GM23338 (cell line): Measurements from ENCODE around the gene FAM76B. TPM values are rescaled to one million over a fixed set of nuclear protein-coding genes. Genes with fewer than 3 reads are reported as not detected.

Experiments
- ATAC-seq: fragments of 200-7000 bp; cut with Tn5 transposase; 3 replicates; pipeline ENCODE4 v1.9.1; 2020
- DNase-seq: peaks from one replicate; pipeline ENCODE4 v3.0.0-alpha.2; 2015; ENCODE audit warnings: low spot score
- H2AFZ ChIP-seq: fragments of 200-600 bp; sonication (generic); 2 replicates; pipeline ENCODE4 v1.8.0; 2016; ENCODE audit warnings: antibody characterized with exemption, mild to moderate bottlenecking, moderate library complexity
- H3F3A ChIP-seq: fragments of 200-600 bp; sonication (generic); replicated peaks from 2 replicates; pipeline ENCODE4 v1.8.0; 2017; ENCODE audit warnings: antibody characterized with exemption, mixed run types, low read depth
- H3K27ac ChIP-seq: fragments of 200-600 bp; sonication (generic); 2 replicates; pipeline ENCODE4 v1.6.1; 2016; ENCODE audit warnings: low read depth
- H3K27me3 ChIP-seq: fragments of 200-600 bp; sonication (generic); 2 replicates; pipeline ENCODE4 v1.8.0; 2016; ENCODE audit warnings: mild to moderate bottlenecking, mixed run types, moderate library complexity; ENCODE audit not compliant: insufficient read depth
- H3K36me3 ChIP-seq: fragments of 200-600 bp; sonication (generic); 2 replicates; pipeline ENCODE4 v1.8.0; 2016; ENCODE audit warnings: mild to moderate bottlenecking; ENCODE audit not compliant: insufficient read depth
- H3K4me1 ChIP-seq: fragments of 200-600 bp; sonication (generic); 2 replicates; pipeline ENCODE4 v1.8.0; 2016; ENCODE audit warnings: mild to moderate bottlenecking, moderate library complexity; ENCODE audit not compliant: insufficient read depth
- H3K4me2 ChIP-seq: fragments of 200-600 bp; sonication (generic); 2 replicates; pipeline ENCODE4 v1.7.1; 2017; ENCODE audit warnings: mixed run types
- H3K4me3 ChIP-seq: fragments of 200-600 bp; sonication (generic); 2 replicates; pipeline ENCODE4 v1.6.1; 2016; ENCODE audit warnings: mixed run types
- H3K79me2 ChIP-seq: fragments of 200-600 bp; sonication (generic); replicated peaks from 2 replicates; pipeline ENCODE4 v1.8.0; 2017; ENCODE audit warnings: mild to moderate bottlenecking; ENCODE audit not compliant: insufficient read depth
- H3K9me2 ChIP-seq: fragments of 200-600 bp; sonication (generic); 2 replicates; pipeline ENCODE4 v1.8.0; 2017; ENCODE audit not compliant: insufficient read depth
- H4K20me1 ChIP-seq: fragments of 200-600 bp; sonication (generic); replicated peaks from 2 replicates; pipeline ENCODE4 v1.8.0; 2017; ENCODE audit warnings: mild to moderate bottlenecking; ENCODE audit not compliant: insufficient read depth
- H3K27ac Mint-ChIP-seq: 2 replicates; pipeline ENCODE4 v1.8.0; 2020; ENCODE audit warnings: inconsistent platforms, mild to moderate bottlenecking, moderate library complexity, mixed read lengths
- H3K27me3 Mint-ChIP-seq: 3 replicates; pipeline ENCODE4 v1.8.0; 2022; ENCODE audit warnings: low read depth, mild to moderate bottlenecking, moderate library complexity, mixed read lengths, inconsistent platforms; ENCODE audit not compliant: insufficient read depth, poor library complexity
- H3K36me3 Mint-ChIP-seq: 3 replicates; pipeline ENCODE4 v1.8.0; 2021; ENCODE audit warnings: low read depth, mild to moderate bottlenecking, inconsistent platforms, moderate library complexity, mixed read lengths
- H3K4me1 Mint-ChIP-seq: 3 replicates; pipeline ENCODE4 v1.8.0; 2020; ENCODE audit warnings: mild to moderate bottlenecking, inconsistent platforms, mixed read lengths
- H3K4me3 Mint-ChIP-seq: 3 replicates; pipeline ENCODE4 v1.8.0; 2021; ENCODE audit warnings: moderate library complexity, mild to moderate bottlenecking, inconsistent platforms, mixed read lengths
- H3K9me3 Mint-ChIP-seq: 3 replicates; pipeline ENCODE4 v1.8.0; 2020; ENCODE audit warnings: moderate library complexity, mild to moderate bottlenecking, inconsistent platforms, mixed read lengths
- CREB1 ChIP-seq: fragments of 250-450 bp; sonication (Bioruptor Pico); IDR thresholded peaks from 2 replicates; pipeline ENCODE4 v1.5.0; 2020; ENCODE audit warnings: low read depth, mild to moderate bottlenecking, moderate library complexity
- CTCF ChIP-seq, 2 experiments: fragments of 200-600 bp in 1 of 2; sonication (generic) in 1 of 2; conservative IDR thresholded peaks; 2 replicates each; pipeline versions ENCODE4 v1.5.1 to v1.6.1; 2016 to 2017; ENCODE audit warnings: antibody characterized with exemption in 2 of 2, low read depth in 2 of 2, mild to moderate bottlenecking in 2 of 2, moderate library complexity in 1 of 2
- EZH2 ChIP-seq: fragments of 200-600 bp; sonication (generic); IDR thresholded peaks from one replicate; pipeline ENCODE4 v1.8.0; 2017; ENCODE audit warnings: antibody characterized with exemption, mild to moderate bottlenecking, low read depth; ENCODE audit not compliant: unreplicated experiment
- EZH2phosphoT487 ChIP-seq: fragments of 200-600 bp; sonication (generic); IDR thresholded peaks from one replicate; pipeline ENCODE4 v1.8.1; 2018; ENCODE audit warnings: antibody characterized with exemption; ENCODE audit not compliant: unreplicated experiment
- JUNB ChIP-seq: IDR thresholded peaks from one replicate; pipeline ENCODE4 v1.6.1; 2016; ENCODE audit warnings: antibody characterized with exemption; ENCODE audit not compliant: unreplicated experiment
- NANOG ChIP-seq: IDR thresholded peaks from 2 replicates; pipeline ENCODE4 v1.6.1; 2016; ENCODE audit warnings: antibody characterized with exemption, borderline replicate concordance
- POLR2AphosphoS5 ChIP-seq: IDR thresholded peaks from 2 replicates; pipeline ENCODE4 v1.6.1; 2016; ENCODE audit warnings: antibody characterized with exemption, low read depth
- REST ChIP-seq: IDR thresholded peaks from one replicate; pipeline ENCODE4 v1.6.1; 2018; ENCODE audit warnings: antibody characterized with exemption; ENCODE audit not compliant: unreplicated experiment
- STAT1 ChIP-seq: IDR thresholded peaks from one replicate; pipeline ENCODE4 v1.6.1; 2016; ENCODE audit warnings: antibody characterized with exemption; ENCODE audit not compliant: unreplicated experiment
- ZNF114 ChIP-seq: fragments of 250-450 bp; sonication (Bioruptor Pico); IDR thresholded peaks from 2 replicates; pipeline ENCODE4 v1.5.0; 2020; ENCODE audit warnings: mild to moderate bottlenecking, moderate library complexity
- ZNF331 ChIP-seq: fragments of 250-450 bp; sonication (Bioruptor Pico); IDR thresholded peaks from 2 replicates; pipeline ENCODE4 v1.5.0; 2020; ENCODE audit warnings: low read depth, mild to moderate bottlenecking, moderate library complexity
- ZNF462 ChIP-seq: fragments of 250-450 bp; sonication (Bioruptor Pico); IDR thresholded peaks from 2 replicates; pipeline ENCODE4 v1.5.0; 2020; ENCODE audit warnings: mild to moderate bottlenecking, moderate library complexity
- polyA plus RNA-seq: library from polyadenylated mRNA; unstranded; fragments of >200 nt; fragmentation: Nextera tagmentation; extraction: Ambion mirVana; gene quantifications from 2 replicates; pipeline ENCODE4 v1.2.1, GENCODE V29; 2016
- total RNA-seq: library from RNA; depleted of rRNA; stranded (reverse); fragments of >200 nt; shearing (Covaris generic); gene quantifications from 2 replicates; pipeline ENCODE4 v1.2.3, GENCODE V29; 2014
- TF ChIP-seq, protein P1 (sequence below): IDR thresholded peaks from 2 replicates; pipeline ENCODE4 v1.6.1; 2016; ENCODE audit warnings: antibody characterized with exemption

Gene FAM76B
- total and polyA plus RNA-seq, 2 experiments from 2014 or later = 21.1 to 37.9 TPM

- peaks cover 25% of the 10 kb centered on the region for H3K4me1 Mint-ChIP-seq
- H3K4me2 ChIP-seq = no peak overlapping the region
- H3K27me3 ChIP-seq = no peaks in the 10 kb centered on the region
- H3F3A ChIP-seq = no peaks in the 10 kb centered on the region
- H3K9me2 ChIP-seq = no peaks in the 10 kb centered on the region
- peaks cover 8% of the 10 kb centered on the region for H3K4me1 ChIP-seq
- H3K27me3 Mint-ChIP-seq = no peaks in the 10 kb centered on the region
- H3K4me3 ChIP-seq = no peak overlapping the region
- H3K79me2 ChIP-seq = peaks cover 80% of the 10 kb centered on the region
- H3K27ac ChIP-seq = no peak overlapping the region
- TF ChIP-seq STAT1 = no peak
- TF ChIP-seq CTCF (conservative IDR thresholded peaks at IDR 0.05; ENCODE audit: low read depth in 2 of 2) = no peak
- TF ChIP-seq ZNF462 = no peak
- no peak for TF ChIP-seq EZH2
- no peak for TF ChIP-seq NANOG
- no peak for TF ChIP-seq REST
- TF ChIP-seq CREB1 = no peak
- no peak for TF ChIP-seq ZNF114 (CRISPR knock-in tag)
- no peak for TF ChIP-seq JUNB
- no peak for TF ChIP-seq ZNF331 (CRISPR knock-in tag)
- no peak for TF ChIP-seq POLR2AphosphoS5
- TF ChIP-seq EZH2phosphoT487 = no peak
- TF ChIP-seq, protein P1, sequence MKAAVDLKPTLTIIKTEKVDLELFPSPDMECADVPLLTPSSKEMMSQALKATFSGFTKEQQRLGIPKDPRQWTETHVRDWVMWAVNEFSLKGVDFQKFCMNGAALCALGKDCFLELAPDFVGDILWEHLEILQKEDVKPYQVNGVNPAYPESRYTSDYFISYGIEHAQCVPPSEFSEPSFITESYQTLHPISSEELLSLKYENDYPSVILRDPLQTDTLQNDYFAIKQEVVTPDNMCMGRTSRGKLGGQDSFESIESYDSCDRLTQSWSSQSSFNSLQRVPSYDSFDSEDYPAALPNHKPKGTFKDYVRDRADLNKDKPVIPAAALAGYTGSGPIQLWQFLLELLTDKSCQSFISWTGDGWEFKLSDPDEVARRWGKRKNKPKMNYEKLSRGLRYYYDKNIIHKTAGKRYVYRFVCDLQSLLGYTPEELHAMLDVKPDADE = no peak
- H3K36me3 ChIP-seq = peaks cover 3% of the 10 kb centered on the region; the same call in 1 of the 2 replicates
- no peaks in the 10 kb centered on the region for H3K9me3 Mint-ChIP-seq
- no peak overlapping the region for H3K4me3 Mint-ChIP-seq
- no peak for DNase-seq
- peaks cover 28% of the 10 kb centered on the region; the same call in 1 of the 2 replicates for H4K20me1 ChIP-seq
- H3K27ac Mint-ChIP-seq = no peak overlapping the region
- H3K36me3 Mint-ChIP-seq = peaks cover 19% of the 10 kb centered on the region
- ATAC-seq = no peak
- H2AFZ ChIP-seq = no peak overlapping the region
Observed at GRCh38 chr11:95796501-95796900, 6.9 kb upstream of the FAM76B start.
